ENCODE results near the gene SERTM1. TPM values are rescaled to one million over a fixed set of nuclear protein-coding genes. Genes with fewer than 3 reads are reported as not detected.
A peak's percentile ranks its signal among the peaks of the same experiment; 100 is the strongest.

The SERTM1 gene
- total and polyA plus RNA-seq, 2 experiments from 2014 or later: 0.47 to 1.4 TPM

DNA sequence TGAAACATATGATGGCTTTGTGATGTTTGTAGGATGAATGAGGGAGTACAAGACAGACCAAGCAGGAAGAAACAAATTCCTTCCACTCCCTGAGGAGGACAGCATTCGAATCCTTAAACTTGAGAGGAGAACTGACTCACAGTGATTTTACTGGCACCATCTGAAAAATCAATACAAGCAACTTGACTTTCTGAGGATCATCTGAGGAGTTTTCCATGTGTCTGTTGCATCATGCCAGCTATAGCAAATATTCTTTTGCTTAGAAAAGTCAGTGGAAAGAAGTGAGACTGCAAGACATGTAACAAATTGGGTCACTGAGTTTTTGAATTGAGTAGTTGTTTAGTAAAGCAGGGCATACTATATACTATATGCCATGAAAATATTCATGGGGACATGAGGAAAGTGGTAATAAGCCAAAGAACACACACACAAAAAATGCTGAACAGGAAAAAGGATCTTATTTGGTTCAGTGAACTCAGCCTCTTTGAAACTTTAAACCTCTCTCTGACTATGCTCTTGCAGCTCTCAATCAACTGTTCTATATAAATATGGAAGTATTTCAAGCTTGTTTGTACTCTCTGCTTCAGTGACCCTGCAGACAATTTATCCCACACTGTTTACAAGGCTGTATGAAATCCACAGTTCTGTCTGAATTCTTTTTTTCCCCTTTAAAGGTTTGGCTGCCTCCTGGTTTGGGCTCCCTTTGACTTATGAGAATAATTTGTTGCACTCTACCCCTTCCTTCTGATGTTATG lies 35.5 kb downstream of the SERTM1 start (continued):
- TF ChIP-seq, protein P1, sequence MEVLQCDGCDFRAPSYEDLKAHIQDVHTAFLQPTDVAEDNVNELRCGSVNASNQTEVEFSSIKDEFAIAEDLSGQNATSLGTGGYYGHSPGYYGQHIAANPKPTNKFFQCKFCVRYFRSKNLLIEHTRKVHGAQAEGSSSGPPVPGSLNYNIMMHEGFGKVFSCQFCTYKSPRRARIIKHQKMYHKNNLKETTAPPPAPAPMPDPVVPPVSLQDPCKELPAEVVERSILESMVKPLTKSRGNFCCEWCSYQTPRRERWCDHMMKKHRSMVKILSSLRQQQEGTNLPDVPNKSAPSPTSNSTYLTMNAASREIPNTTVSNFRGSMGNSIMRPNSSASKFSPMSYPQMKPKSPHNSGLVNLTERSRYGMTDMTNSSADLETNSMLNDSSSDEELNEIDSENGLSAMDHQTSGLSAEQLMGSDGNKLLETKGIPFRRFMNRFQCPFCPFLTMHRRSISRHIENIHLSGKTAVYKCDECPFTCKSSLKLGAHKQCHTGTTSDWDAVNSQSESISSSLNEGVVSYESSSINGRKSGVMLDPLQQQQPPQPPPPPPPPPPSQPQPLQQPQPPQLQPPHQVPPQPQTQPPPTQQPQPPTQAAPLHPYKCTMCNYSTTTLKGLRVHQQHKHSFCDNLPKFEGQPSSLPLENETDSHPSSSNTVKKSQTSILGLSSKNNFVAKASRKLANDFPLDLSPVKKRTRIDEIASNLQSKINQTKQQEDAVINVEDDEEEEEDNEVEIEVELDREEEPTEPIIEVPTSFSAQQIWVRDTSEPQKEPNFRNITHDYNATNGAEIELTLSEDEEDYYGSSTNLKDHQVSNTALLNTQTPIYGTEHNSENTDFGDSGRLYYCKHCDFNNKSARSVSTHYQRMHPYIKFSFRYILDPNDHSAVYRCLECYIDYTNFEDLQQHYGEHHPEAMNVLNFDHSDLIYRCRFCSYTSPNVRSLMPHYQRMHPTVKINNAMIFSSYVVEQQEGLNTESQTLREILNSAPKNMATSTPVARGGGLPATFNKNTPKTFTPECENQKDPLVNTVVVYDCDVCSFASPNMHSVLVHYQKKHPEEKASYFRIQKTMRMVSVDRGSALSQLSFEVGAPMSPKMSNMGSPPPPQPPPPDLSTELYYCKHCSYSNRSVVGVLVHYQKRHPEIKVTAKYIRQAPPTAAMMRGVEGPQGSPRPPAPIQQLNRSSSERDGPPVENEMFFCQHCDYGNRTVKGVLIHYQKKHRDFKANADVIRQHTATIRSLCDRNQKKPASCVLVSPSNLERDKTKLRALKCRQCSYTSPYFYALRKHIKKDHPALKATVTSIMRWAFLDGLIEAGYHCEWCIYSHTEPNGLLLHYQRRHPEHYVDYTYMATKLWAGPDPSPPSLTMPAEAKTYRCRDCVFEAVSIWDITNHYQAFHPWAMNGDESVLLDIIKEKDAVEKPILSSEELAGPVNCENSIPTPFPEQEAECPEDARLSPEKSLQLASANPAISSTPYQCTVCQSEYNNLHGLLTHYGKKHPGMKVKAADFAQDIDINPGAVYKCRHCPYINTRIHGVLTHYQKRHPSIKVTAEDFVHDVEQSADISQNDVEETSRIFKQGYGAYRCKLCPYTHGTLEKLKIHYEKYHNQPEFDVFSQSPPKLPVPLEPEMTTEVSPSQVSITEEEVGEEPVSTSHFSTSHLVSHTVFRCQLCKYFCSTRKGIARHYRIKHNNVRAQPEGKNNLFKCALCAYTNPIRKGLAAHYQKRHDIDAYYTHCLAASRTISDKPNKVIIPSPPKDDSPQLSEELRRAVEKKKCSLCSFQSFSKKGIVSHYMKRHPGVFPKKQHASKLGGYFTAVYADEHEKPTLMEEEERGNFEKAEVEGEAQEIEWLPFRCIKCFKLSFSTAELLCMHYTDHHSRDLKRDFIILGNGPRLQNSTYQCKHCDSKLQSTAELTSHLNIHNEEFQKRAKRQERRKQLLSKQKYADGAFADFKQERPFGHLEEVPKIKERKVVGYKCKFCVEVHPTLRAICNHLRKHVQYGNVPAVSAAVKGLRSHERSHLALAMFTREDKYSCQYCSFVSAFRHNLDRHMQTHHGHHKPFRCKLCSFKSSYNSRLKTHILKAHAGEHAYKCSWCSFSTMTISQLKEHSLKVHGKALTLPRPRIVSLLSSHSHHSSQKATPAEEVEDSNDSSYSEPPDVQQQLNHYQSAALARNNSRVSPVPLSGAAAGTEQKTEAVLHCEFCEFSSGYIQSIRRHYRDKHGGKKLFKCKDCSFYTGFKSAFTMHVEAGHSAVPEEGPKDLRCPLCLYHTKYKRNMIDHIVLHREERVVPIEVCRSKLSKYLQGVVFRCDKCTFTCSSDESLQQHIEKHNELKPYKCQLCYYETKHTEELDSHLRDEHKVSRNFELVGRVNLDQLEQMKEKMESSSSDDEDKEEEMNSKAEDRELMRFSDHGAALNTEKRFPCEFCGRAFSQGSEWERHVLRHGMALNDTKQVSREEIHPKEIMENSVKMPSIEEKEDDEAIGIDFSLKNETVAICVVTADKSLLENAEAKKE (CRISPR knock-in tag; IDR thresholded peaks at IDR 0.05): no peak
- TF ChIP-seq ZNF331 (CRISPR knock-in tag; IDR thresholded peaks at IDR 0.05; ENCODE audit: low read depth): no peak

DNA sequence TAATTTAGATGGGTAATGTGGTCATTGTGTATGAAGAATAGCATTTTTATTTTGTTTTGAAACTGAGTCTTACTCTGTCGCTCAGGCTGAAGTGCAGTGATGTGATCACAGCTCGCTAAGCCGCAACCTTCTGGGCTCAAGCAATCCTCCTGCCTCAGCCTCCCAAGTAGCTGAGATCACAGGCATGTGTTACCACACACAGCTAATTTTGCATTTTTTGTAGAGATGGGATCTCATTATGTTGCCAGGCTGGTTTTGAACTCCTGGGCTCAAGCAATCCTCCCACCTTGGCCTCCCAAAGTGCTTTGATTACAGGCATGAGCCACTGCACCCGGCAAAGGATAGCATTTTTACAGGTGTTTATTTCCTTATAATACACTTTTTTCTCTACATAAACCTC lies 36.6 kb downstream of the SERTM1 start:
- Histone ChIP-seq H3K79me2 (replicated peaks; ENCODE audit: insufficient read depth) (no peaks in the 10 kb centered on the region), H3K27ac (ENCODE audit: low read depth) (no peak overlapping the region), H4K20me1 (replicated peaks; ENCODE audit: insufficient read depth) (no peaks in the 10 kb centered on the region), H2AFZ (no peak overlapping the region), H3K4me1 (ENCODE audit: insufficient read depth) (no peaks in the 10 kb centered on the region), H3K27me3 (ENCODE audit: insufficient read depth) (no peaks in the 10 kb centered on the region), H3K4me3 (no peak overlapping the region), H3K9me2 (ENCODE audit: insufficient read depth) (0 out of 2 replicates have a peak, but pooled peaks cover 3% of the 10 kb centered on the region), H3K36me3 (ENCODE audit: insufficient read depth) (no peaks in the 10 kb centered on the region), H3K4me2 (no peak overlapping the region), H3F3A (replicated peaks; ENCODE audit: low read depth) (no peaks in the 10 kb centered on the region)
- Mint-ChIP-seq H3K36me3 (ENCODE audit: low read depth) (no peaks in the 10 kb centered on the region), H3K27ac (no peak overlapping the region), H3K27me3 (ENCODE audit: insufficient read depth, low read depth, poor library complexity) (no peaks in the 10 kb centered on the region), H3K9me3 (no peaks in the 10 kb centered on the region), H3K4me1 (peaks cover 6% of the 10 kb centered on the region; the same call in 2 of the 3 replicates), H3K4me3 (no peak overlapping the region)
- ATAC-seq: no peak
- DNase-seq (ENCODE audit: low spot score): no peak
- TF ChIP-seq ZNF331 (CRISPR knock-in tag; IDR thresholded peaks at IDR 0.05; ENCODE audit: low read depth): no peak

DNA sequence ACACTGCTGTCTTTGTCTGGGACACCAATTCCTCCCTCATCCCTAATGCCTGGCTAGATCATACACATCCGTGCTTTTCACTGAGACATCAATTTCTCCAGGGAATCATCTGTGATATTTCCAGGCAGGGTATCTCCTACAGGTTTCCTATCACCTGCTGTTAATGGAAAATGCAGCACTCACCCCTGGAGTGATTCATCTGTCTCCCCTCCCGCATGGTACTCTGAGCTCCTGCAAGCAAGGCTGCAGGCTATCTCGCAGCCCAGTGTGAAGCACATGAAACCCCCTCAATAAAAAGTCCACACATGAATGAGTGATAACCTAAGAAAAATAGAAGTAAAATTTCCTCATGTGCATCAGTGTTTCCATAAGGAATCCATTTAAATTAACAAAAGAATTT lies 38.5 kb downstream of the SERTM1 start:
- no peaks in the 10 kb centered on the region for H3K36me3 Mint-ChIP-seq (ENCODE audit: low read depth)
- H3K27ac Mint-ChIP-seq: peak overlapping the region; percentile 22; the same call in 1 of the 2 replicates
- Histone ChIP-seq H3K79me2 (replicated peaks; ENCODE audit: insufficient read depth) (no peaks in the 10 kb centered on the region), H3K9me2 (ENCODE audit: insufficient read depth) (0 out of 2 replicates have a peak, but pooled peaks cover 3% of the 10 kb centered on the region), H3K4me2 (no peak overlapping the region), H3F3A (replicated peaks; ENCODE audit: low read depth) (no peaks in the 10 kb centered on the region), H2AFZ (no peak overlapping the region; the same call in 1 of the 2 replicates), H3K36me3 (ENCODE audit: insufficient read depth) (no peaks in the 10 kb centered on the region), H3K27me3 (ENCODE audit: insufficient read depth) (no peaks in the 10 kb centered on the region), H3K4me3 (no peak overlapping the region), H4K20me1 (replicated peaks; ENCODE audit: insufficient read depth) (no peaks in the 10 kb centered on the region), H3K4me1 (ENCODE audit: insufficient read depth) (no peaks in the 10 kb centered on the region), H3K27ac (ENCODE audit: low read depth) (no peak overlapping the region)
- H3K4me1 Mint-ChIP-seq: peaks cover 13% of the 10 kb centered on the region; the same call in 2 of the 3 replicates
- ATAC-seq: no peak
- no peak overlapping the region for H3K4me3 Mint-ChIP-seq
- H3K9me3 Mint-ChIP-seq: no peaks in the 10 kb centered on the region
- no peak for DNase-seq (ENCODE audit: low spot score)
- H3K27me3 Mint-ChIP-seq (ENCODE audit: insufficient read depth, low read depth, poor library complexity): peaks cover 2% of the 10 kb centered on the region
- no peak for TF ChIP-seq STAT1 (IDR thresholded peaks at IDR 0.05; ENCODE audit: unreplicated experiment)
- TF ChIP-seq ZNF331 (CRISPR knock-in tag; IDR thresholded peaks at IDR 0.05; ENCODE audit: low read depth): no peak
- TF ChIP-seq, protein P2, sequence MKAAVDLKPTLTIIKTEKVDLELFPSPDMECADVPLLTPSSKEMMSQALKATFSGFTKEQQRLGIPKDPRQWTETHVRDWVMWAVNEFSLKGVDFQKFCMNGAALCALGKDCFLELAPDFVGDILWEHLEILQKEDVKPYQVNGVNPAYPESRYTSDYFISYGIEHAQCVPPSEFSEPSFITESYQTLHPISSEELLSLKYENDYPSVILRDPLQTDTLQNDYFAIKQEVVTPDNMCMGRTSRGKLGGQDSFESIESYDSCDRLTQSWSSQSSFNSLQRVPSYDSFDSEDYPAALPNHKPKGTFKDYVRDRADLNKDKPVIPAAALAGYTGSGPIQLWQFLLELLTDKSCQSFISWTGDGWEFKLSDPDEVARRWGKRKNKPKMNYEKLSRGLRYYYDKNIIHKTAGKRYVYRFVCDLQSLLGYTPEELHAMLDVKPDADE (IDR thresholded peaks at IDR 0.05): no peak
- no peak for TF ChIP-seq NANOG (IDR thresholded peaks at IDR 0.05; ENCODE audit: borderline replicate concordance)
- no peak for TF ChIP-seq CREB1 (CRISPR knock-in tag; IDR thresholded peaks at IDR 0.05; ENCODE audit: low read depth)
- TF ChIP-seq, protein P3, sequence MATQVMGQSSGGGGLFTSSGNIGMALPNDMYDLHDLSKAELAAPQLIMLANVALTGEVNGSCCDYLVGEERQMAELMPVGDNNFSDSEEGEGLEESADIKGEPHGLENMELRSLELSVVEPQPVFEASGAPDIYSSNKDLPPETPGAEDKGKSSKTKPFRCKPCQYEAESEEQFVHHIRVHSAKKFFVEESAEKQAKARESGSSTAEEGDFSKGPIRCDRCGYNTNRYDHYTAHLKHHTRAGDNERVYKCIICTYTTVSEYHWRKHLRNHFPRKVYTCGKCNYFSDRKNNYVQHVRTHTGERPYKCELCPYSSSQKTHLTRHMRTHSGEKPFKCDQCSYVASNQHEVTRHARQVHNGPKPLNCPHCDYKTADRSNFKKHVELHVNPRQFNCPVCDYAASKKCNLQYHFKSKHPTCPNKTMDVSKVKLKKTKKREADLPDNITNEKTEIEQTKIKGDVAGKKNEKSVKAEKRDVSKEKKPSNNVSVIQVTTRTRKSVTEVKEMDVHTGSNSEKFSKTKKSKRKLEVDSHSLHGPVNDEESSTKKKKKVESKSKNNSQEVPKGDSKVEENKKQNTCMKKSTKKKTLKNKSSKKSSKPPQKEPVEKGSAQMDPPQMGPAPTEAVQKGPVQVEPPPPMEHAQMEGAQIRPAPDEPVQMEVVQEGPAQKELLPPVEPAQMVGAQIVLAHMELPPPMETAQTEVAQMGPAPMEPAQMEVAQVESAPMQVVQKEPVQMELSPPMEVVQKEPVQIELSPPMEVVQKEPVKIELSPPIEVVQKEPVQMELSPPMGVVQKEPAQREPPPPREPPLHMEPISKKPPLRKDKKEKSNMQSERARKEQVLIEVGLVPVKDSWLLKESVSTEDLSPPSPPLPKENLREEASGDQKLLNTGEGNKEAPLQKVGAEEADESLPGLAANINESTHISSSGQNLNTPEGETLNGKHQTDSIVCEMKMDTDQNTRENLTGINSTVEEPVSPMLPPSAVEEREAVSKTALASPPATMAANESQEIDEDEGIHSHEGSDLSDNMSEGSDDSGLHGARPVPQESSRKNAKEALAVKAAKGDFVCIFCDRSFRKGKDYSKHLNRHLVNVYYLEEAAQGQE (IDR thresholded peaks at IDR 0.05; ENCODE audit: unreplicated experiment): no peak
- no peak for TF ChIP-seq EZH2phosphoT487 (IDR thresholded peaks at IDR 0.05; ENCODE audit: unreplicated experiment)

All from GM23338 (cell line).